ENCODE measurements around the gene PGLYRP2. TPM values are rescaled to one million over a fixed set of nuclear protein-coding genes. Genes with fewer than 3 reads are reported as not detected.

The PGLYRP2 gene
- total RNA-seq, 1 donor from 2014 or later: not detected

GRCh38 chr19:15466851-15467733 lies 12.2 kb downstream of the PGLYRP2 start:
- Histone ChIP-seq H3K4me2 (no peak overlapping the region), H3K4me1 (no peaks in the 10 kb centered on the region), H3K9ac (no peak overlapping the region), H3K36me3 (no peaks in the 10 kb centered on the region), H3K4me3 (no peak overlapping the region), H3K9me3 (ENCODE audit: low read depth) (no peaks in the 10 kb centered on the region), H3K27me3 (peaks cover 86% of the 10 kb centered on the region), H3F3A (ENCODE audit: low read depth) (no peaks in the 10 kb centered on the region), H2AFZ (replicated peaks) (no peak overlapping the region), H3K79me2 (ENCODE audit: low read depth) (no peaks in the 10 kb centered on the region), H4K20me1 (ENCODE audit: low read depth) (no peaks in the 10 kb centered on the region), H3K27ac (no peak overlapping the region)
- no peak overlapping the region for H3K27ac Mint-ChIP-seq
- DNase-seq (ENCODE audit: low spot score): no peak
- H3K36me3 Mint-ChIP-seq: no peaks in the 10 kb centered on the region
- H3K9me3 Mint-ChIP-seq: peaks cover 7% of the 10 kb centered on the region
- no peak overlapping the region for H3K4me3 Mint-ChIP-seq
- peaks cover 53% of the 10 kb centered on the region for H3K27me3 Mint-ChIP-seq (ENCODE audit: insufficient read depth, low read depth)
- H3K4me1 Mint-ChIP-seq: peaks cover 2% of the 10 kb centered on the region
- TF ChIP-seq EZH2 (IDR thresholded peaks at IDR 0.05) (no peak), CTCF (IDR thresholded peaks at IDR 0.05) (no peak), EZH2phosphoT487 (IDR thresholded peaks at IDR 0.05) (no peak)

DNA sequence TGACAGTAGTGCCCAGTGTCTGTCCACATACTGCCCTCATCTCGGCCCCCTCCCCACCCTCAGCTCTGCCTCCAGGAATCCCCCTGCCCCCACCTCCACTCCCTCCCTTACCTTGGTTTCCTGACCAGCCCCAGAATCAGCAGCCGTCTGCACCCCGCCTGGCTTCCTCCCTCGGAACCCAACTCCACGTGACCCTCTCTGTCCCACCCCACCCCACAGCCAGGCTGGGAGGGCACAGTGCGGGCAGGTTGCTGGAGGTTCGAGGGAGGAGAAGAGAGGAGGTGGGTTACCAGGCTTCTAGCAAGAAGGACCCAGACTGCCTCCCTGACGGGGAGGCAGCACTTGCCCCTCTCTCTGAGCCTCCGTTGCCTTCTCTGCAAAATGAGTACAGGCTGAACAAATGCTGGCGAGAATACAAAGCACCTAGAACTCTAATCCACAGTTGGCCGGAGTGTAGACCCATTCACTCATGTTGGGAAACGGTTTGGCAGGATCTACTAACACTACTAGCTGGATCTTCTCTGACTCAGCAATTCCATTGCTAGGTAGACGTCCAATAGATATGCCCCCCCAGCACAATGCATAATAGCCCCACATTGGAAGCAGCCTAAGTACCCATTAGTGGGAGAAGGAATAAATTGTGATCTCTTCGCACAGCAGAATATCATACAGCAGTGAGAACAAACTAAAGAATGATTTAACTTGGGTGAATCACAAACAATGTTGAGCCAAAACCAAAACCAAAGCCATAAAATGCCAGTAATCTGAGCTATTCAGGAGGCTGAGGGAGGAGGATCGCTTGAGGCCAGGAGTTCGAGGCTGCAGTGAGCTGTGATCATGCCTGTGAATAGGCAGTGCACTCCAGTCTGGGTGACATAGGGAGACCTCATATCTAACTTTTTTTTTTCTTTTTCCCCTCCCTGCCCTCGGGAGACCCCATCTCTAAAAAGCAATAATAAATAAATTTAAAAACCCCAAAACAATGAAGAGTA lies 14.6 kb downstream of the PGLYRP2 start, which contains the start of gene RASAL3:
Gene RASAL3, minus strand, starts transcription at position 151 of the 992 bp plus-strand sequence. CDS start 186 bp downstream, outside the sequence.
- H3K36me3 ChIP-seq: no peaks in the 10 kb centered on the region
- peaks cover 90% of the 10 kb centered on the region for H3K27me3 ChIP-seq
- peaks cover 49% of the 10 kb centered on the region for H3K27me3 Mint-ChIP-seq (ENCODE audit: insufficient read depth, low read depth)
- no peaks in the 10 kb centered on the region for H3K9me3 ChIP-seq (ENCODE audit: low read depth)
- no peak within 1 kb of the TSS for H3K27ac ChIP-seq
- no peak within 1 kb of the TSS for H3K4me3 ChIP-seq
- TF ChIP-seq EZH2phosphoT487 (IDR thresholded peaks at IDR 0.05) (no peak), EZH2 (IDR thresholded peaks at IDR 0.05) (no peak), CTCF (IDR thresholded peaks at IDR 0.05) (no peak)
- H4K20me1 ChIP-seq (ENCODE audit: low read depth): no peaks in the 10 kb centered on the region
- no peaks in the 10 kb centered on the region for H3K36me3 Mint-ChIP-seq
- no peaks in the 10 kb centered on the region for H3K79me2 ChIP-seq (ENCODE audit: low read depth)
- H3F3A ChIP-seq (ENCODE audit: low read depth): no peaks in the 10 kb centered on the region
- no peaks in the 10 kb centered on the region for H3K4me1 Mint-ChIP-seq
- H3K4me3 Mint-ChIP-seq: no peak within 1 kb of the TSS
- DNase-seq (ENCODE audit: low spot score): no peak
- no peaks in the 10 kb centered on the region for H3K4me1 ChIP-seq
- H3K4me2 ChIP-seq: no peak within 1 kb of the TSS
- no peak within 1 kb of the TSS for H2AFZ ChIP-seq (replicated peaks)
- no peak within 1 kb of the TSS for H3K27ac Mint-ChIP-seq
- H3K9me3 Mint-ChIP-seq: peaks cover 4% of the 10 kb centered on the region
- H3K9ac ChIP-seq: no peak within 1 kb of the TSS

- Mint-ChIP-seq H3K4me3 (no peak overlapping the region), H3K27ac (no peak overlapping the region), H3K27me3 (ENCODE audit: insufficient read depth, low read depth) (peaks cover 47% of the 10 kb centered on the region), H3K9me3 (peaks cover 2% of the 10 kb centered on the region), H3K4me1 (no peaks in the 10 kb centered on the region), H3K36me3 (no peaks in the 10 kb centered on the region)
- no peaks in the 10 kb centered on the region for H3K36me3 ChIP-seq
- H3K79me2 ChIP-seq (ENCODE audit: low read depth): no peaks in the 10 kb centered on the region
- H2AFZ ChIP-seq (replicated peaks): no peak overlapping the region
- H3K4me3 ChIP-seq: no peak overlapping the region
- no peak overlapping the region for H3K4me2 ChIP-seq
- H3F3A ChIP-seq (ENCODE audit: low read depth): no peaks in the 10 kb centered on the region
- no peaks in the 10 kb centered on the region for H3K9me3 ChIP-seq (ENCODE audit: low read depth)
- H3K27me3 ChIP-seq: peaks cover 90% of the 10 kb centered on the region
- H3K27ac ChIP-seq: no peak overlapping the region
- H3K9ac ChIP-seq: no peak overlapping the region
- DNase-seq (ENCODE audit: low spot score): no peak
- no peaks in the 10 kb centered on the region for H3K4me1 ChIP-seq
- H4K20me1 ChIP-seq (ENCODE audit: low read depth): no peaks in the 10 kb centered on the region
- TF ChIP-seq CTCF (IDR thresholded peaks at IDR 0.05) (no peak), EZH2 (IDR thresholded peaks at IDR 0.05) (no peak), EZH2phosphoT487 (IDR thresholded peaks at IDR 0.05) (no peak)
Measured at GRCh38 chr19:15463861-15464371, 15.4 kb downstream of the PGLYRP2 start.

Data from neural progenitor cell (in vitro differentiated cells).